MM.1S (cell line): Measurements from ENCODE around the gene TUBB2B.

ENCODE experiments used
- DNase-seq: peaks from one replicate; pipeline ENCODE4 v3.0.0-alpha.2; 2015
- H2AFZ ChIP-seq: fragments of 300-600 bp; sonication (generic); 2 replicates; pipeline ENCODE4 v1.6.0; 2016; ENCODE audit warnings: antibody characterized with exemption, low read length
- H3F3A ChIP-seq: fragments of 300-600 bp; sonication (generic); 2 replicates; pipeline ENCODE4 v1.6.1; 2016; ENCODE audit warnings: mild to moderate bottlenecking, antibody characterized with exemption, low read length, moderate library complexity, mixed read lengths; ENCODE audit not compliant: insufficient read depth
- H3K27ac ChIP-seq: fragments of 300-600 bp; sonication (generic); 2 replicates; pipeline ENCODE4 v1.5.1; 2016; ENCODE audit warnings: mild to moderate bottlenecking, low read length
- H3K27me3 ChIP-seq: fragments of 300-600 bp; sonication (generic); replicated peaks from 2 replicates; pipeline ENCODE4 v1.6.0; 2016; ENCODE audit warnings: low read length; ENCODE audit not compliant: insufficient read depth
- H3K36me3 ChIP-seq: fragments of 300-600 bp; sonication (generic); replicated peaks from 2 replicates; pipeline ENCODE4 v1.6.1; 2016; ENCODE audit warnings: mild to moderate bottlenecking, low read length, mixed read lengths; ENCODE audit not compliant: insufficient read depth
- H3K4me1 ChIP-seq: fragments of 300-600 bp; sonication (generic); 2 replicates; pipeline ENCODE4 v1.6.1; 2016; ENCODE audit warnings: low read length, mixed read lengths
- H3K4me2 ChIP-seq: fragments of 300-600 bp; sonication (generic); 2 replicates; pipeline ENCODE4 v1.6.0; 2016; ENCODE audit warnings: low read depth, low read length
- H3K4me3 ChIP-seq: fragments of 300-600 bp; sonication (generic); 2 replicates; pipeline ENCODE4 v1.5.1; 2016; ENCODE audit warnings: low read length, mixed read lengths
- H3K79me2 ChIP-seq: fragments of 300-600 bp; sonication (generic); 2 replicates; pipeline ENCODE4 v1.6.1; 2016; ENCODE audit warnings: mixed run types, low read length, mixed read lengths
- H3K9ac ChIP-seq: fragments of 300-600 bp; sonication (generic); 2 replicates; pipeline ENCODE4 v1.6.1; 2016; ENCODE audit warnings: low read length, mixed read lengths
- H3K9me2 ChIP-seq: fragments of 300-600 bp; sonication (generic); replicated peaks from 2 replicates; pipeline ENCODE4 v1.6.1; 2016; ENCODE audit warnings: mild to moderate bottlenecking, low read length, mixed read lengths; ENCODE audit not compliant: insufficient read depth
- H3K9me3 ChIP-seq: fragments of 300-600 bp; sonication (generic); replicated peaks from 2 replicates; pipeline ENCODE4 v1.6.1; 2016; ENCODE audit warnings: mild to moderate bottlenecking, low read length, mixed read lengths; ENCODE audit not compliant: insufficient read depth
- H4K20me1 ChIP-seq: fragments of 300-600 bp; sonication (generic); 2 replicates; pipeline ENCODE4 v1.6.1; 2016; ENCODE audit warnings: mild to moderate bottlenecking, low read length, moderate library complexity, mixed read lengths; ENCODE audit not compliant: insufficient read depth
- CTCF ChIP-seq: fragments of 300-600 bp; sonication (generic); IDR thresholded peaks from 2 replicates; pipeline ENCODE4 v1.5.1; 2016; ENCODE audit warnings: antibody characterized with exemption, low read length, mixed read lengths
- EZH2 ChIP-seq: fragments of 300-600 bp; sonication (generic); optimal IDR thresholded peaks from 2 replicates; pipeline ENCODE3; 2017; ENCODE audit warnings: low read depth, mild to moderate bottlenecking, antibody characterized with exemption, low read length, mixed read lengths
- EZH2phosphoT487 ChIP-seq: fragments of 300-600 bp; sonication (generic); IDR thresholded peaks from 2 replicates; pipeline ENCODE4 v1.6.1; 2018; ENCODE audit warnings: antibody characterized with exemption, low read length

Gene TUBB2B

DNA sequence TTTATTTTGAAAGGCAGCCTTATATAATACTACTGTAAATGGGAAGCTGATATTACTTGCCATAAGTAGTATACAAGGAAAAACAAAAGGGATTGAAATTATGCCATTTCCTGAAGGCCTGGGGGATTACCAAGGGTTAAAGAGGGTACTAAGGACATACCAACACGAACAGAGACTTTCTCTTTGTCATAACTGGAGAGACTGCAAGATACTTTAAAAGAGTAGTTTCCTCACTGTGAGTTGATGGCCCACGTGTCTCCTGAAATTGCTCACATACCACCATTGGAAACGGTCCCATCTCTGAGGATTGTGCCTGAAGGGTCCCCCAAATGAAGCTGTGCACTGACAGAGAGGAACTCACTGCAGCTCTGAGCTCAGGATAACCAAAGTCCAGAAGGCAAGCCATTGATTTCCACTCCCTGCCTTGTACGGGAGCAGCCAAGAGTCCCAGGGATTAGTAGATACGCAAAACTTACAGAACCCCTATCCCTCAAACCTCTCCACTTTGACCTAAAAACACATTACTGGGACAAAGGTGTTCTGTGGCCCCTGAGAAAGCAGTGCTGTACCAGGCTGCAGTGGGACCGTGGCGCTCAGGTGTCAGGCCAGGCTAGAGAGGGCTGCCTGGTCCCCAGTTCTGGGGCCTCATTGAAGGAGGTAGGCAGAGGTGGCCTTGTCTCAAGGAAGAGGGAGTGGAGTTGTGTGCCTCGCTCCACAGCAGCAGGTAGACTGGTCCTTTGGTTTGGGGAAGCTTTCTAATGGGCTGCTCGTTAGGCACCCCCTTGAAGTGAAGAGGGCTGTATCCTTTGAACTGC lies 46.5 kb upstream of the TUBB2B start:
- no peaks in the 10 kb centered on the region for H3K27me3 ChIP-seq
- H3K27ac ChIP-seq = no peak overlapping the region
- no peaks in the 10 kb centered on the region for H3K36me3 ChIP-seq
- H3K4me1 ChIP-seq = no peaks in the 10 kb centered on the region; the same call in 1 of the 2 replicates
- no peak overlapping the region for H2AFZ ChIP-seq
- H3F3A ChIP-seq = no peaks in the 10 kb centered on the region; the same call in 1 of the 2 replicates
- DNase-seq = no peak
- H3K79me2 ChIP-seq = peaks cover 17% of the 10 kb centered on the region; the same call in 1 of the 2 replicates
- no peak for TF ChIP-seq CTCF
- no peak for TF ChIP-seq EZH2
- TF ChIP-seq EZH2phosphoT487 = no peak
- H4K20me1 ChIP-seq = no peaks in the 10 kb centered on the region
- no peaks in the 10 kb centered on the region for H3K9me2 ChIP-seq
- H3K4me2 ChIP-seq = no peak overlapping the region
- no peak overlapping the region for H3K9ac ChIP-seq
- no peak overlapping the region for H3K4me3 ChIP-seq
- H3K9me3 ChIP-seq = no peaks in the 10 kb centered on the region

- Histone ChIP-seq H3K79me2 (peaks cover 26% of the 10 kb centered on the region), H3K4me1 (no peaks in the 10 kb centered on the region; the same call in 1 of the 2 replicates), H3K9me2 (no peaks in the 10 kb centered on the region), H3K9me3 (no peaks in the 10 kb centered on the region), H2AFZ (no peak overlapping the region), H3K27ac (no peak overlapping the region), H3K4me2 (no peak overlapping the region), H3K27me3 (no peaks in the 10 kb centered on the region), H3K4me3 (no peak overlapping the region), H3K9ac (no peak overlapping the region), H3F3A (no peaks in the 10 kb centered on the region), H4K20me1 (no peaks in the 10 kb centered on the region), H3K36me3 (no peaks in the 10 kb centered on the region)
- DNase-seq = no peak
- TF ChIP-seq CTCF = no peak
- no peak for TF ChIP-seq EZH2
- no peak for TF ChIP-seq EZH2phosphoT487
These were observed 45.6 kb upstream of the TUBB2B start for GRCh38 chr6:3272911-3273547.

DNA sequence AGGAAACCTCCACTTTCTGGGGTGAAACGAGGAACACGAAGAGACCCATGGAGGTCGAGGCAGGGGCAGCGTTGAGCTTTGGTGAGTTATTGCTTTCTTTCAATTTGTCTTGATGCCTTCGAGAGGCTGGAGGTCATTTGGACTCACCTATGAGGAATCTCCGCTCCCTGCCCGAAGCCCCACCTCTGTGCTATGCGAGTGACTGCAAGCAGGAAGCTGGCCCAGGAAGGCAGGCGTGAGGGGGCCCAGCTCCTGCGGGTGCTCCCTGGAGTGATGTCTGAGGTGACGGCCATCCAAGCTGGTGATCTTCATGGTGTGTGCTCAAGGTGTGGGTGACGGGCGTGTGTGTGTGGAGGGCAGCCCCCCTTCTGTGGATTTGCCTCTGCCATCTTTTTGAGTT lies 44.3 kb upstream of the TUBB2B start:
- H3K4me1 ChIP-seq = no peaks in the 10 kb centered on the region
- H3K9ac ChIP-seq = no peak overlapping the region
- H3K36me3 ChIP-seq = no peaks in the 10 kb centered on the region
- H4K20me1 ChIP-seq = no peaks in the 10 kb centered on the region
- no peak for DNase-seq
- H3K27me3 ChIP-seq = no peaks in the 10 kb centered on the region
- H3F3A ChIP-seq = no peaks in the 10 kb centered on the region
- H3K79me2 ChIP-seq = peaks cover 36% of the 10 kb centered on the region
- no peak overlapping the region for H3K4me2 ChIP-seq
- no peaks in the 10 kb centered on the region for H3K9me3 ChIP-seq
- no peaks in the 10 kb centered on the region for H3K9me2 ChIP-seq
- H2AFZ ChIP-seq = no peak overlapping the region
- TF ChIP-seq CTCF (no peak), EZH2 (no peak), EZH2phosphoT487 (no peak)
- H3K4me3 ChIP-seq = no peak overlapping the region
- no peak overlapping the region for H3K27ac ChIP-seq
